ENCODE measurements around the gene SLC9A5.

- TF ChIP-seq CTCF (IDR thresholded peaks at IDR 0.05; ENCODE audit: insufficient read depth, low read length) (no peak), POLR2AphosphoS5 (IDR thresholded peaks at IDR 0.05; ENCODE audit: low read depth) (no peak), REST (IDR thresholded peaks at IDR 0.05; ENCODE audit: insufficient replicate concordance, low read depth) (no peak), GABPA (IDR thresholded peaks at IDR 0.05; ENCODE audit: low read depth) (no peak), SPI1 (IDR thresholded peaks at IDR 0.05; ENCODE audit: borderline replicate concordance, low read depth) (no peak)
Observed at GRCh38 chr16:67228034-67228785, 20.6 kb upstream of the SLC9A5 start.

All from HL-60 (cell line).